ENCODE results near the gene MVK.
"Not testable (repeated sequence)": the region's sequence is repeated elsewhere in the genome, so short reads cannot be mapped to it uniquely, and the experiment has no call there.

MVK gene

DNA sequence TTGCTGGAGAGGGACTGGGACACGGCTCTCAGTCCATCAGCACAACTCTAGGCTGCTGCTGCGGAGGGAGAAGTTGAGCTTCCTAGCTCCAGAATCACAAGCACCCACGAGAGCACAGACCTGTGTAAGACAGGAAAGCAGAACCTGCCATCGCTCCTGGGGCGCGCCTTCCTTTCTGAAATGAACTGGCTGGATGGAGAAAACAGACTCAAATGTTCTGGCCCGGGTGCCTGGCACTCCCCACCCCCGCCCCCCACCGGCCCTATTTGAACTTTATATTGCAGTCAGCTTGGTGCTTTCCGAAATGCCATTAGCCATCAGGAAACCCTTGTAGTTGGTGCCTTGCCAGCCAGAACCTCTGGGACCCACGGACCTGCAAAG lies 23.8 kb downstream of the MVK start:
- no peak for DNase-seq (ENCODE audit: low read depth)
- H3K4me3 ChIP-seq (ENCODE audit: low read depth, low read length) = no peak overlapping the region
- TF ChIP-seq, protein P1, sequence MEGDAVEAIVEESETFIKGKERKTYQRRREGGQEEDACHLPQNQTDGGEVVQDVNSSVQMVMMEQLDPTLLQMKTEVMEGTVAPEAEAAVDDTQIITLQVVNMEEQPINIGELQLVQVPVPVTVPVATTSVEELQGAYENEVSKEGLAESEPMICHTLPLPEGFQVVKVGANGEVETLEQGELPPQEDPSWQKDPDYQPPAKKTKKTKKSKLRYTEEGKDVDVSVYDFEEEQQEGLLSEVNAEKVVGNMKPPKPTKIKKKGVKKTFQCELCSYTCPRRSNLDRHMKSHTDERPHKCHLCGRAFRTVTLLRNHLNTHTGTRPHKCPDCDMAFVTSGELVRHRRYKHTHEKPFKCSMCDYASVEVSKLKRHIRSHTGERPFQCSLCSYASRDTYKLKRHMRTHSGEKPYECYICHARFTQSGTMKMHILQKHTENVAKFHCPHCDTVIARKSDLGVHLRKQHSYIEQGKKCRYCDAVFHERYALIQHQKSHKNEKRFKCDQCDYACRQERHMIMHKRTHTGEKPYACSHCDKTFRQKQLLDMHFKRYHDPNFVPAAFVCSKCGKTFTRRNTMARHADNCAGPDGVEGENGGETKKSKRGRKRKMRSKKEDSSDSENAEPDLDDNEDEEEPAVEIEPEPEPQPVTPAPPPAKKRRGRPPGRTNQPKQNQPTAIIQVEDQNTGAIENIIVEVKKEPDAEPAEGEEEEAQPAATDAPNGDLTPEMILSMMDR (IDR thresholded peaks at IDR 0.05; ENCODE audit: low read depth, low read length, missing control alignments) = no peak

DNA sequence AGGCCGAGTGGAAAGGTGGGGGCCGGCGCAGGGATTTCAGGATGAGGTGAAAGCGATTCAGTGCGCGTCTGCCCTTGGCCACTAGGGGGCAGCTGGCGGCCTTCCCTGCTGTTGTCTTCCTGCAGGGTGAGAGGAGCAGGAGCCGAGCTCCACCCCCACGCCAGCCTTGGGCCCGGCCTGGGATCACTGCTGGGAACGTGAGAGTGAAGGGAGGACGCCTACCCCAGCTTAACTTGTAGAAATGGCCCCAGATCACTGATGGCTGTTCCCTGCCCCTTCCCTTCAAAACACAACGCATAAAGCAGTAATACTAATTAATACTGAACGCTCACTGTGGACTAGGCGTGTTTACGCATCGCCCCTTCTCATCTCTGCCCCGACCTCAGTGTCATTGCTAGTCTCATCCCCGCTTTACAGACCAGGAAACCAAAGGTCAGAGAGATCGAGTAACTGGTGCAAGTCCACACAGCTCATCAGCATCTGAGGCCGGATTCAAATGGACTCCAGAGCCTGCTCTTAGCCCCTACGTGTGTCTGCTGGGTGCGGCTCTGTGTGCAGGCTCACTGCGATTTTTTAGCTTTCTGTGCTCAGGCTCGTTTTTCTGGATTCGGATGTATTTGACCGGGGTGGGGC lies 24.3 kb downstream of the MVK start:
- TF ChIP-seq, protein P1 (IDR thresholded peaks at IDR 0.05; ENCODE audit: low read depth, low read length, missing control alignments) = peak; percentile 96
- no peak for DNase-seq (ENCODE audit: low read depth)
- H3K4me3 ChIP-seq (ENCODE audit: low read depth, low read length) = no peak overlapping the region

DNA sequence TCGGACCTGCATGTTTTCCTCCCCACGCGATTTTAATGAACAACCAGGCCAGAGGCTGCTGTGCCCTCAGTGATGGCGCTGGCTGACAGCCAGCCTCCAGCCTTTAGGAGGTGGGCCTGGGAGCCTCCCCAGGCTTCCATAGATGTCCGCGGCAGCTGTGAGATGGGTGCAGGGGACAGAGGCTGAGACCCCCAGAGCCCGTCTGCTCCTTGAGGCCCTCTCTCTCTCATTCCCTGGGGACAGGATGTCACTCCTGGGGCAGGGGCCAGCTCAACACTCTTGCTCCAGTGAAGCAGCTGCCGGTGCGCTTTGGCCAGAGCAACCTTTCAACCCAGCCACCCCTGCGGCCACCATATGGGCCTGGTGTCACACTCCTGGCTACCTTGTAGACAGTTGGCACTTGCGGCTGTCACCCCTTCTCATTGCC lies 24.8 kb downstream of the MVK start:
- no peak overlapping the region for H3K4me3 ChIP-seq (ENCODE audit: low read depth, low read length)
- DNase-seq (ENCODE audit: low read depth) = no peak
- TF ChIP-seq, protein P1 (IDR thresholded peaks at IDR 0.05; ENCODE audit: low read depth, low read length, missing control alignments) = no peak

DNA sequence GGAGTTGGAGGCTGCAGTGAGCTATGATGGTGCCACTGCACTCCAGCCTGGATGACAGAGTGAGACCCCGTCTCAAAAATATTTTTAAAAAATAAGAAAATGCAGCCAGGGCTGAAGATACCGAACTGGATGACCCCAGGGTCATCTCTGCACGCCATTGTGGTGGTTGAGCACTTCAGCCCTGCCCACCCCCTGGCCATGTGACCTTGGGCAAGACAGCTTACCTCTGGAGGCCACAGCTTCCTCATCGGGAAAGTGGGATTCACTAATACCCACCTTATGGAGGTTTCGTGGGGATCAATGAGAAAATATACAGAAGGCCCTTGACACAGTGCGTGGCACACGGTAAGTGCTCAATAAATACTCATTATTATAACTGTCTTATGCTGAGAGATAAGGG lies 25.5 kb downstream of the MVK start:
- no peak for DNase-seq (ENCODE audit: low read depth)
- H3K4me3 ChIP-seq (ENCODE audit: low read depth, low read length) = no peak overlapping the region
- TF ChIP-seq, protein P1 (IDR thresholded peaks at IDR 0.05; ENCODE audit: low read depth, low read length, missing control alignments) = no peak

DNA sequence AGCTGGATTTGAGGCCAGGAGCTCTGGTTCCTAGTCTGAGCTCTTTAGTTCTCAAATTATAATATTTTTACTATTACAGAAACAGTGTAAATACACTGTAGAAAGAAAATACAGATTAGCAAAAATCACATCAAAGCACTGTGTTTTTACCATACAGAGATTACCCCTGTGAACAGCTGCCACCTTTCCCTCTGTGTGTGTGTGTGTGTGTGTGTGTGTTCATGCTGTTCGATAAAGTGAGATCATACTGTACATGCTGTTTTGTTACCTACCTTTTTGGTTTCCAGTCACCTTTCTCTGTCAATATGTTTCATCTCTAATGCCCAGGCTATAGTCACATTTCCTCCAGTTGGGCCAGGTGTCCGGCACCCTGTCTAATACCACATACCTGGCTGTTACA lies 26.9 kb downstream of the MVK start:
- DNase-seq (ENCODE audit: low read depth) = no peak
- TF ChIP-seq, protein P1 (IDR thresholded peaks at IDR 0.05; ENCODE audit: low read depth, low read length, missing control alignments) = no peak
- H3K4me3 ChIP-seq (ENCODE audit: low read depth, low read length) = no peak overlapping the region

DNA sequence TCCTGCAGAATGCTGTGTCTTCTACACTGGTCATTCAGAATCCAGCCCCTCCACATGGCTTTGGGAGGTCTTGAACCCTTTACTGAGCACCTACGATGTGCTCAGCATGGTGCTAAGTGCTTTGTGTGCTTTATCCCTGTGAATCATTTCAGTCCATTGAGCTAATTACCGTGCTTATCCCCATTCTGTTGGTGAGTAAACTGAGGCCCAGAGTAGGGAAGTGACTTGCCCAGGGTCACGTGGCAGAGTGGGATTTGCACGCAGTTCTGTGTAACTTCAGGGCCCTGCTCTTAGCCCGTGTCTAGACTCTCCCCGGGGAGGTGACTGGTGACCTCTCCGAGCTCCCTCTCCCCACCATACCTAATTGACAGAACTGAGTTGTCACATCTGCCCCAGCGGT lies 27.4 kb downstream of the MVK start:
- no peak for DNase-seq (ENCODE audit: low read depth)
- TF ChIP-seq, protein P1 (IDR thresholded peaks at IDR 0.05; ENCODE audit: low read depth, low read length, missing control alignments) = no peak
- H3K4me3 ChIP-seq (ENCODE audit: low read depth, low read length) = no peak overlapping the region

DNA sequence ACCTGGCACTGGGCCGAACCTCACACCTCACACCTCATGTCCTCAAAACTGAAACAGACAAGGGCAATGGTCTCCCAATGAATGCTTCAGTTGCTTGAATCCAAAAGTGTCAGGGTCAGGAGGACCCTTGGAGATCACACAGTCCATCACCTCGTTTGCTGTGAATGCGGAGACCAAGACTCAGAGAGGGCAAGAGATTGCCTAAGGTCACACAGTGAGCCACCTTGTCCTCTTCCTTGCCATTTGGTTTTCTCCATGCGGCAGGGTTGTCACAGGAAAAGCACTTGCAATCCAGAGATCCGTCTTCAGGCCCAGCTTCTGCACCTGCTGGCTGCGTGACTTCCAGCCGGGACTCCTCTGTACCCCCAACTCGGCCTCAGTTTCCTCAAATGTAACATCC lies 28.0 kb downstream of the MVK start:
- DNase-seq (ENCODE audit: low read depth) = no peak
- no peak overlapping the region for H3K4me3 ChIP-seq (ENCODE audit: low read depth, low read length)
- TF ChIP-seq, protein P1 (IDR thresholded peaks at IDR 0.05; ENCODE audit: low read depth, low read length, missing control alignments) = no peak

DNA sequence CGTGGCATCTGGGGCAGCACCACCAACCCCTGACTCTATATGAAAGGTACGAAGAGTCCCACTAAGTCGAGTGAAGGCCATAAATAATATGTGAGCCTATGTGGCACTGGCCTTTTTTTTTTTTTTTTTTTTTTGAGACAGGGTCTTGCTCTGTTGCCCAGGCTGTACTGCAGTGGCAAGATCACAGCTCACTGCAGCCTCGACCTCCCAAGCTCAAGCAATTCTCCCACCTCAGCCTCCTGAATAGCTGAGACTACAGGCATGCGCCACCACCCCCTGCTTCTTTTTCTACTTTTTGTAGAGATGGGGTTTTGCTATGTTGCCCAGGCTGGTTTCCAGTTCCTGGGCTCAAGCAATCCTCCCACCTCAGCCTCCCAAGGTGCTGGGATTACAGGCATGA lies 28.5 kb downstream of the MVK start:
- DNase-seq (ENCODE audit: low read depth); H3K4me3 ChIP-seq (ENCODE audit: low read depth, low read length): not testable (repeated sequence)
